PFSK-1 (cell line): ENCODE data around the gene DPP6.

Experiments used
- FOXP2 ChIP-seq: optimal IDR thresholded peaks from 2 replicates; pipeline ENCODE3; 2011; ENCODE audit warnings: borderline replicate concordance, control low read depth, inconsistent platforms; ENCODE audit not compliant: insufficient read depth; ENCODE audit errors: extremely low read length, extremely low read depth
- POLR2AphosphoS5 ChIP-seq: IDR thresholded peaks from 2 replicates; pipeline ENCODE4 v1.6.1; 2012; ENCODE audit warnings: low read depth, mild to moderate bottlenecking, control low read depth, low read length, moderate library complexity
- REST ChIP-seq, 2 experiments: IDR thresholded peaks; 2 replicates each; pipeline versions ENCODE4 v1.6.1 to v1.8.0; 2011 to 2012; ENCODE audit warnings: low read depth in 2 of 2, low read length in 2 of 2, control low read depth in 1 of 2, inconsistent platforms in 1 of 2, mild to moderate bottlenecking in 1 of 2, moderate library complexity in 1 of 2; ENCODE audit not compliant: insufficient read depth in 1 of 2
- SIN3A ChIP-seq: IDR thresholded peaks from 2 replicates; pipeline ENCODE4 v1.6.1; 2012; ENCODE audit warnings: mild to moderate bottlenecking, low read length, moderate library complexity, borderline replicate concordance; ENCODE audit not compliant: insufficient read depth
- TAF1 ChIP-seq: IDR thresholded peaks from 2 replicates; pipeline ENCODE4 v1.6.1; 2012; ENCODE audit warnings: low read length, control low read depth, borderline replicate concordance; ENCODE audit not compliant: insufficient read depth

GRCh38 chr7:154232700-154233099 is 180.5 kb downstream of the DPP6 start:
- no peak for TF ChIP-seq REST (IDR thresholded peaks at IDR 0.05; ENCODE audit: insufficient read depth in 1 of 2, low read depth in 2 of 2, low read length in 2 of 2)
- TF ChIP-seq TAF1: no peak
- TF ChIP-seq POLR2AphosphoS5: no peak
- no peak for TF ChIP-seq SIN3A
- TF ChIP-seq FOXP2: no peak
